GM19452 (cell line): ENCODE measurements around the gene CYSLTR2.

Source experiments
- ATAC-seq: cut with Tn5 transposase; IDR thresholded peaks from one replicate; pipeline ENCODE4 v1.9.1; 2021; ENCODE audit not compliant: unreplicated experiment

Gene CYSLTR2

GRCh38 chr13:48737689-48738088 lies 84.0 kb downstream of the CYSLTR2 start:
- ATAC-seq, result no peak

DNA sequence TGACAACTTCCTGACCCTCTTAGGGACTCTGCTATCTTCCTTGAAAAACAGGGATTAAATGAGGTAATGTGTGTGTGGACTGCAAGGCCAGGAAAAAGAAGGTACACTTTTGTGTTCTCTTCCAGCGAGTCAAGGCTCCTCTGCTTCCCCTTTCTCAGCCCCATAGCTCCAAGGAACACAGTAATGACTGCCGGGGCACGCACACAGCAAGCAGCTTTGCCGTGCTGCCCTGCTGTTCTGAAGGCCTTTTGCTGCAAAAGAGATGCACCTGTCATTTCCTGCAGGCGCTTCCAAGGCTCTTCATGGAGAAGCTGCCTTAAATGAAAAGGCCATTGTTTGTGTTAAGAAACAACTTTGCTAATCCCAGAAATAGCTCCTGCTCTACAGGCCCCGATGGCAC lies 84.6 kb downstream of the CYSLTR2 start:
- no peak for ATAC-seq

DNA sequence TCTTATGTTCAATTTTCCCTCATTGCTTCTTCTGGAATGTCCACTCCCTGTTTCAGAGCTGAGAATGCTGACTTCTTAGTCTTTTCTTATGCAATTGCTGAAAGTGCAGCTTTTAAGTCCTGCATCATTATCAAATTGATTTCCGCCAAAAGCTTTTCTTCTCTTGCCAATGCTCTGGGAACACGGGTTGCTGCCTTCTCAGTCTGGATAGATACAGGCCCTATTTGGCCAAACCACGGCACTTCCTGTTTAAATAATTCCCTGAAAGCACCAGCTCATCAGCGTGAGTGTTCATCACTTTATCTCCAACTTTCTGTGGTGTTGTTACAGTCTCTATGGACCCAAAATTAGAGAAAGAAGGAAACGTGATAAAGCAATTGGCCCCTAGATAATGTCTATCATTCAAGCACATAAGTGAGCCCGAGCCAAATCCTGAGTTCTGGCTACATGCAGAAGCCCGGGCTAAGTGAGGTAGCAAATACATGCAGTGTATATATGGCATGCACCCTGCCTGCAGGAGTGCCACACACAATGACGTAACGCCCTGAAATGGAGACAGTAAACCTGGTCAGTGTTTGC lies 85.7 kb downstream of the CYSLTR2 start:
- ATAC-seq, result no peak

DNA sequence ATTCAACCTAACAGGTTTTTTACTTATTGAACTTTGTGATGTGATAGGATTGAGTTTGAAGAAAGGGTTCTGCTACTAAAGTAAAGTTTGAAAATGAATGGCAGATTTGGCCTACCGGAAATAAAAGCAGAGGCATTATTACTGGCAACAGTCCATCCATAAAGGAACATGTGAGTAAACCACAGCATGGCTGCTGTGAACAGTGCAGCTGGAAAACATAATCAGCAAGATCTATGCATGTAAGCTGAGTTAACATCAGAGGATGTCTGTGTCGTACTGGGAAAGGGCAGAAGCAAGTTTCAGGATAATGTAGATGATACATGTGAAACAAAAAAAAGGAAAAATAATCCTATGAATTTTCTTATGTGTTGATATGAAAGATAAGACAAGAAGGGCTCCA lies 87.6 kb downstream of the CYSLTR2 start:
- no peak for ATAC-seq

DNA sequence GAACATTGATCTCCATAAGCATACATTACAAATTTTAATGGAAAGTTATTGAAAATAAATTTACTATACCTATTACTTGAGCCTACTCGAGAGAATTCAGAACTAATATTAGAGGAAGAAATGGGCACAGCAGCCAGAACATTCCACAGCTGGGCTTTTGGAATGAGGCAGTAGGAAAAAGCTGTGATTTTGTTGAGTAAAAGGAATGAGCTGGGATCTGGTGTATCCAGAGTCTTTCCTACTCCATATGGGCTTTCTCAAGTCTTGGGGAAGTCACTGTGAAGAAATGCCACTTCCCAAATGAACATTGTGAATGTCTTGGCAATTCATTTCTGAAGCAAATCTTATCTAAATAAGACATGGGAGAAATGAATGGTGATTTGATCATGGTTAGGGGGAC lies 93.1 kb downstream of the CYSLTR2 start:
- ATAC-seq, result no peak

GRCh38 chr13:48748681-48749080 lies 95.0 kb downstream of the CYSLTR2 start:
- ATAC-seq, result no peak

GRCh38 chr13:48749144-48749543 lies 95.4 kb downstream of the CYSLTR2 start:
- ATAC-seq, result no peak

GRCh38 chr13:48749699-48750473 lies 96.2 kb downstream of the CYSLTR2 start:
- peak; percentile 96 for ATAC-seq

DNA sequence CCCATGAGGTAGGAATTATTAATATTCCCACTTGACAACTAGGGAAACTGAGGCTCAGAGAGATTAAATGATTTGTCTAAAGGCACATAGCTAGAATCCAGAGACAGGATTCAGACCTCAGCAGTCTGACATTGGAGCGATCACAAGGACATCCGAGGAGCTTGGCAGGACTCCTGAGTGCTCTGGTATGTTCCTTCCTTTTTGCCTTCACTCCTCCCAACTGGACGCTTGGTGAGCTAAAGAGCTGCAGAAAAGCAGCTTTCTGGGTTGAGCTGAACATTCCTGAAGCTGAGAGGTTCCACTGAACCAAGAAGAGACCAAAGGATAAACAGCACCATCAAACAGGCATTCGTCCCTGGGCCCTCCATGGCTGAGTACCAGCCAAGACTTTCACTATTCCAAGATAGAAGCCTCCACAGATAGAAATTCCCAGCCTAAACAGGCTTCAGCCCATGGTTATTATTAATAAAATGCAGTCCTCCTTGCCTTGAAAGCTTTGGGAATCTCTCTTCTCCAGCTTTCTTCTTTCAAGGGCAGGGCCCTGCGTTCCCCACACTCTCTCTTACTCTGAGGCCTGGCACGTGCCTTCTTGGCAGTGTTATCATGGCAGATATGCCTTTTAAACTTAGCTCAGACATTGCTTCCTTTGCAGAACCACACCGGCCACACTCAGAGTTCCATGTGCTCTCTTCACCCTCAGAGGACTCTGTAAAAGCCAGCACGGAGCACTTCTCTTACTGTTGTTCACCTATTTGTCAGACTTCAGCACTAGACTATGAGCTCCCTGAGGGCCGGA lies 97.1 kb downstream of the CYSLTR2 start:
- no peak for ATAC-seq

GRCh38 chr13:48760626-48761025 lies 106.9 kb downstream of the CYSLTR2 start:
- no peak for ATAC-seq
